ENCODE measurements around the gene NLGN1.

Gene NLGN1

DNA sequence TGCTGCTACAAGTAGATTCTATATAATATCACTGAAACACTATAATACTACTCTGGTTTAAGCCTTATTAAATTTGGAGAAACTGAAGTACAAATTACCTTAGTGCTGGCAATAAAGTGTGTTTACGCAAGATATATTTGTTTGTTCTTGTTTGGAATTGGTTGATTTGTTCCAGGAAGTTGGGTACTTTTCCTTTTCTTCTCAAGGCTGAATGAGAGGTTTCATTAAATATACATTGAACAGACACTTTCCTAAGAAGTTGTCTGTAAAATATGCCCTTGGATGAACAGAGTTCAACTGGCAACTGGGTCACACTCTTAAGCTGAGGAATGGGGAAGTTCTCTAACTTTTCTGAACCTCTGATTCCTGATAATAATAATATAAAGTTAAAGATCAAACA is 919.5 kb downstream of the NLGN1 start:
- no peak for DNase-seq

GRCh38 chr3:174318181-174318580 is 920.6 kb downstream of the NLGN1 start:
- no peak for DNase-seq

DNA sequence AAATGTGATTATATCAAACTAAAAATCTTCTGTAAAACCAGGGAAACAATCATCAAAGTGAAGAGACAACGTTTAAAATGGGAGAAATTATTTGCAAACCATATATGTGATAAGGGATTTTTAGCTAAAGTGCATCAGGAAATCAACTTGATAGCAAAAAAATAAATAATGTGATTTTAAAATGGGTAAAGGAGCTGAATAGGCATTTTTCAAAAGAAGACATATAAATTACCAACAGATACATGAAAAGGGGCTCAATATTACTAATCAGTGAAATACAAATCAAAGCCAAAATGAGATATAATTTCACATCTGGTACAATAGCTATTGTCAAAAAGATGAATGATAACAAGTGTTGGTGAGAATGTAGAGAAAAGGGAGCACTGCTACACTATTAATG is 924.0 kb downstream of the NLGN1 start:
- no peak for DNase-seq

- DNase-seq = no peak
These were observed 925.2 kb downstream of the NLGN1 start for GRCh38 chr3:174322789-174323188.

- DNase-seq = no peak
These were observed 927.6 kb downstream of the NLGN1 start for GRCh38 chr3:174325171-174325570.

DNA sequence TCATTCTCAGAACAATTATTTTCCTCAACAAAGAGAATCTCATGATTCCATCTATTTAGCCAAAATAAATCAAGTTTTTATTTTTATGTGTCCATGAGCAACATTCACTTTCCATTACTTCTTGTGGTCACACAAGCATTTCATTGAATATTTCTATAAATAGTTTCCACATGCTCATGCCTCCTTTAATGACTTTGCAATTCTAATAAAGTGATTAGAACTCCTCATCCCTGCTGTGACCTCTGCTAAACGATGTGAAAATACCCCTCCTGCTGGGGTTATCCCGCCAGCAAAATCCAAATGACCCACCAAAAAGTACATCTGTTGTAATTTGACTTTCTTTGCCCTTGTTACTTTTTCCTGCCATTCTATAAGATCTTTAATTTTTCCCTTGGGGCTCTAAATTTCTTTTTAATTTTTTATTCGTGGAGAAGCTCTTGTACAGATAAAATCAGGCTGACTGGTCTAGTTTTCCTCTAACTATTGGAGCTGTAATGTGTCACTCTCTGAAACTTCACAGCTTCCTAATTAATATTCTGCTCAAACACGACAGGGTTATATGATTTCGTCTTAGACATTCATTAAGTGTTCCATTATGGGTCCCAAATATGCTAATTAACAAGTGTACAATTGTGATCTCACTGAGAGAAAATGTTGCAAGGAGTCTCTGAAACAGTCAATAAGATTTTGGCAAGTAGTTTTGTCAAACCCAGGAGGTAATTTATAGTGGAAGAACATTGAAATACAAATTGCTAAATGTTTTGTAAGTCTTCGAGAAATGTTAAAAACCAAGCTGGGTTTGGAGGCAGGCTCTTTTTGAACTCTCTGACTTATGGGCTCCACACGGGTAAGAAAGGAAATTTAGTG is 928.5 kb downstream of the NLGN1 start:
- no peak for DNase-seq

DNA sequence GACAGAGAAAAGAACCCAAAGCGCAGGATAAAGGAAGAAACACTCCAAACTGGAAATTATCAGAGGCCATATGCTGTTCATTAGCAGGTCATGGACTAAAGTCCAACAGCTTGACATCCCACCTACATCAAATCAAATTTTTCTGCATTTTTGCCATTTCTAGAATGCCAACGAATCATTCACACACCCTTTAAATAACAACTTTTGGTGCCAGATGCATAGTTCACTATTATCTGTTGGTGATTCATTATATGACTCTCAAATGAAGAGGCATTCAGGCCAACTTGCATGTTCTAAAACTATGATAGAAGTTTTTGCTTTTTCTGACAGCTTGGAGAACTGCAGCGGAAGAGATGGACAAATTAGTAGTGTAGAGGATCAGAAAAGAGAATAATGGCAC is 931.8 kb downstream of the NLGN1 start:
- no peak for DNase-seq

GRCh38 chr3:174330303-174330702 is 932.8 kb downstream of the NLGN1 start:
- DNase-seq = no peak

GRCh38 chr3:174331095-174331800 is 933.7 kb downstream of the NLGN1 start:
- peak; percentile 20 for DNase-seq

- no peak for DNase-seq
These were observed 934.8 kb downstream of the NLGN1 start for GRCh38 chr3:174332391-174332790.

- no peak for DNase-seq
These were observed 936.1 kb downstream of the NLGN1 start for GRCh38 chr3:174333640-174334039.

- no peak for DNase-seq
These were observed 936.6 kb downstream of the NLGN1 start for GRCh38 chr3:174334111-174334510.

- no peak for DNase-seq
These were observed 937.8 kb downstream of the NLGN1 start for GRCh38 chr3:174335324-174335723.

DNA sequence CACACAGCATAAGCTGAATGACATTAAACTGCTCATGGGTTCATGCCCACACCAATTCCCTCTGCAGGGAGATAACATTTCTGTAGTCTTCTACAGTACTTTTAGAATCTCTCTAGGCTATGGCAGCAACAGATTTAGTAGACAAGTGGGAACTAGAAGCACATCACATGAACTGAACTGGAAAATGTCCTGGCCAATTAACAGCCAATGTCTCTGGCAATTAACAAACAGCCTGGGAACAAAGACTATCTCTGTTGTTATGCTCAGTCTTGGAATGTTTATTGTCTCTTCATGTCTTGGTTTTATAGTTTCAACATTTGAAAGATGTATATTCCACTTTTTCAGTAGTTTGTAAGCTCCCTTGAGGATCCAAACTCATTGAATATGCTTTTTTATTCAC is 938.4 kb downstream of the NLGN1 start:
- DNase-seq = no peak
